ENCODE data around the gene ZNF335. TPM values are rescaled to one million over a fixed set of nuclear protein-coding genes. Genes with fewer than 3 reads are reported as not detected.
A peak's percentile ranks its signal among the peaks of the same experiment; 100 is the strongest.
"Not testable (repeated sequence)": the region's sequence is repeated elsewhere in the genome, so short reads cannot be mapped to it uniquely, and the experiment has no call there.

ZNF335 gene
- total and polyA plus RNA-seq, 2 of the 13 experiments (the other 11 are each of a cell fraction or from before 2014, with no cell fraction given), result 9.7 to 13.7 TPM

DNA sequence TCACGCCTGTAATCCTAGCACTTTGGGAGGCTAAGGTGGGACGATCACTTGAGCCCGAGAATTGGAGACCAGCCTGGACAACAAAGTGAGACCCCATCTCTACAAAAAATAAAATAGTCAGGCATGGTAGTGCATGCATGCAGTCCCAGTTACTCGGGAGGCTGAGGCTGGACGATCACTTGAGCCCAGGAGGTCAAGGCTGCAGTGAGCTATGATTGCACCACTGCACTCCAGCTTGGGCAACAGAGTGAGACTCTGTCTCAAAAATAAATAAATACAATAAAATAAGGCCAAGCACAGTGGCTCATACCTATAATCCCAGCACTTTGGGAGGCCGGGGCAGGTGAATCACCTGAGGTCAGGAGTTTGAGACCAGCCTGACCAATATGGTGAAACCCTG, 70.7 kb downstream of the ZNF335 start:
- 66% methylated on average over 6 of the region's 6 CpGs for WGBS (ENCODE audit: low lambda C conversion rate)
- Histone ChIP-seq H3K4me1 (ENCODE audit: insufficient read depth, low read length) (peaks cover 30% of the 10 kb centered on the region), H3K36me3 (replicated peaks in 1 of 2; ENCODE audit: control insufficient read depth in 1 of 2, insufficient read depth in 2 of 2, low read length in 2 of 2) (peaks cover 25 to 27% of the 10 kb centered on the region in 2 experiments)
- BruUV-seq (replicated peaks); intact Hi-C loops (cut with micrococcal nuclease; ENCODE audit: unreplicated experiment); H3K9me3 ChIP-seq (ENCODE audit: low read length); DNase-seq (ENCODE audit: low spot score); CTCF ChIA-PET (ENCODE audit: low intra/inter-chr PET ratio, low total read pairs); H2AFZ ChIP-seq (ENCODE audit: low read length); H3K27me3 ChIP-seq (ENCODE audit: control insufficient read depth in 1 of 2, insufficient read depth in 2 of 2, low read length in 2 of 2); H3K79me2 ChIP-seq (ENCODE audit: insufficient read depth, low read length); H4K20me1 ChIP-seq (ENCODE audit: insufficient read depth, low read length); in situ Hi-C loops (cut with HindIII; ENCODE audit: extremely low pct_ligation_motif_present, low pct_unique_long_range_greater_than_20kb); H3K4me3 ChIP-seq (replicated peaks in 1 of 3; ENCODE audit: insufficient read depth in 1 of 3, low read depth in 2 of 3, low read length in 3 of 3); FAIRE-seq; ATAC-seq; H3K27ac ChIP-seq (ENCODE audit: extremely low read length, insufficient read depth, low read length); H3K9ac ChIP-seq (ENCODE audit: insufficient read depth, low read depth, low read length); H3K4me2 ChIP-seq (ENCODE audit: low read depth, low read length); TF ChIP-seq FOXP1 (IDR thresholded peaks at IDR 0.05): not testable (repeated sequence)
- POLR2A ChIA-PET, result interaction anchor here (0.8 to 4.7 kb wide), 10 partner anchors 8 to 68 kb away, joined by 3 to 38 read pairs (median 12); partner anchors contain the start of genes CTSA, NEURL2, PCIF1 and SNX21
- TF ChIP-seq FOXP1 (CRISPR knock-in tag; IDR thresholded peaks at IDR 0.05) (peak; percentile 41; the same call in 1 of the 2 replicates), SALL1 (CRISPR knock-in tag; IDR thresholded peaks at IDR 0.05) (peak; percentile 54; the same call in 1 of the 2 replicates), SKI (IDR thresholded peaks at IDR 0.05; ENCODE audit: partially characterized antibody) (peak; percentile 23), NR2F6 (IDR thresholded peaks at IDR 0.05) (peak; percentile 50; the same call in 1 of the 2 replicates), NR2F6 (CRISPR knock-in tag; IDR thresholded peaks at IDR 0.05) (peak; percentile 84), TEAD3 (CRISPR knock-in tag; optimal IDR thresholded peaks at IDR 0.05; ENCODE audit: borderline replicate concordance) (peak; percentile 45), CEBPB (IDR thresholded peaks at IDR 0.05; ENCODE audit: borderline replicate concordance, low read depth, low read length) (peak; percentile 87), ZMYM3 (CRISPR knock-in tag; IDR thresholded peaks at IDR 0.05) (peak; percentile 55; the same call in 1 of the 2 replicates), HNF4A (CRISPR knock-in tag; IDR thresholded peaks at IDR 0.05) (peak; percentile 77), ZFP90 (CRISPR knock-in tag; IDR thresholded peaks at IDR 0.05; ENCODE audit: borderline replicate concordance) (0 out of 2 replicates have a peak, but pooled peaks have one; percentile 58), SAP130 (CRISPR knock-in tag; IDR thresholded peaks at IDR 0.05; ENCODE audit: low read depth) (0 out of 2 replicates have a peak, but pooled peaks have one; percentile 33), HOXA3 (CRISPR knock-in tag; IDR thresholded peaks at IDR 0.05) (peak; percentile 41; the same call in 1 of the 2 replicates), FOXK1 (CRISPR knock-in tag; IDR thresholded peaks at IDR 0.05; ENCODE audit: borderline replicate concordance, low read depth) (0 out of 2 replicates have a peak, but pooled peaks have one; percentile 17), RXRA (CRISPR knock-in tag; IDR thresholded peaks at IDR 0.05) (peak; percentile 43; the same call in 1 of the 2 replicates), ZNF121 (CRISPR knock-in tag; IDR thresholded peaks at IDR 0.05) (peak; percentile 94), HOXA5 (CRISPR knock-in tag; IDR thresholded peaks at IDR 0.05) (0 out of 2 replicates have a peak, but pooled peaks have one; percentile 60), GATAD2A (CRISPR knock-in tag; IDR thresholded peaks at IDR 0.05) (0 out of 2 replicates have a peak, but pooled peaks have one; percentile 26), KLF12 (CRISPR knock-in tag; IDR thresholded peaks at IDR 0.05; ENCODE audit: borderline replicate concordance) (0 out of 2 replicates have a peak, but pooled peaks have one; percentile 31), RARA (CRISPR knock-in tag; IDR thresholded peaks at IDR 0.05) (peak; percentile 79), MED1 (CRISPR knock-in tag; IDR thresholded peaks at IDR 0.05) (peak; percentile 27; the same call in 1 of the 2 replicates), NFKB2 (CRISPR knock-in tag; IDR thresholded peaks at IDR 0.05; ENCODE audit: borderline replicate concordance) (peak; percentile 26; the same call in 1 of the 2 replicates), ZNF331 (CRISPR knock-in tag; IDR thresholded peaks at IDR 0.05) (0 out of 2 replicates have a peak, but pooled peaks have one; percentile 43), CEBPG (CRISPR knock-in tag; IDR thresholded peaks at IDR 0.05) (peak; percentile 79), NR2F1 (CRISPR knock-in tag; IDR thresholded peaks at IDR 0.05) (peak; percentile 71 to 78; a peak in 3 of 4 replicates)
- TF ChIP-seq, protein P1, sequence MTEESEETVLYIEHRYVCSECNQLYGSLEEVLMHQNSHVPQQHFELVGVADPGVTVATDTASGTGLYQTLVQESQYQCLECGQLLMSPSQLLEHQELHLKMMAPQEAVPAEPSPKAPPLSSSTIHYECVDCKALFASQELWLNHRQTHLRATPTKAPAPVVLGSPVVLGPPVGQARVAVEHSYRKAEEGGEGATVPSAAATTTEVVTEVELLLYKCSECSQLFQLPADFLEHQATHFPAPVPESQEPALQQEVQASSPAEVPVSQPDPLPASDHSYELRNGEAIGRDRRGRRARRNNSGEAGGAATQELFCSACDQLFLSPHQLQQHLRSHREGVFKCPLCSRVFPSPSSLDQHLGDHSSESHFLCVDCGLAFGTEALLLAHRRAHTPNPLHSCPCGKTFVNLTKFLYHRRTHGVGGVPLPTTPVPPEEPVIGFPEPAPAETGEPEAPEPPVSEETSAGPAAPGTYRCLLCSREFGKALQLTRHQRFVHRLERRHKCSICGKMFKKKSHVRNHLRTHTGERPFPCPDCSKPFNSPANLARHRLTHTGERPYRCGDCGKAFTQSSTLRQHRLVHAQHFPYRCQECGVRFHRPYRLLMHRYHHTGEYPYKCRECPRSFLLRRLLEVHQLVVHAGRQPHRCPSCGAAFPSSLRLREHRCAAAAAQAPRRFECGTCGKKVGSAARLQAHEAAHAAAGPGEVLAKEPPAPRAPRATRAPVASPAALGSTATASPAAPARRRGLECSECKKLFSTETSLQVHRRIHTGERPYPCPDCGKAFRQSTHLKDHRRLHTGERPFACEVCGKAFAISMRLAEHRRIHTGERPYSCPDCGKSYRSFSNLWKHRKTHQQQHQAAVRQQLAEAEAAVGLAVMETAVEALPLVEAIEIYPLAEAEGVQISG (CRISPR knock-in tag; IDR thresholded peaks at IDR 0.05), result peak; percentile 31; the same call in 1 of the 2 replicates

Measured in HepG2 (cell line).